PC-9 (cell line): Measurements from ENCODE around the gene LGI2. TPM values are rescaled to one million over a fixed set of nuclear protein-coding genes. Genes with fewer than 3 reads are reported as not detected.

ENCODE experiments used
- BruUV-seq: library from RNA; stranded (reverse); fragments of 400-500 nt; replicated peaks from 2 replicates; lab custom pipeline; 2021; lab: Mats Ljungman, UMichigan
- CTCF ChIA-PET: fragments of 300-600 bp; sonication (Branson Sonifier 250); formaldehyde crosslinking; loops from one replicate; lab custom pipeline; 2022; ENCODE audit warnings: antibody characterized with exemption; lab: Charles Lee
- POLR2A ChIA-PET: fragments of 300-600 bp; sonication (Branson Sonifier 250); formaldehyde crosslinking; loops from one replicate; lab custom pipeline; 2022; ENCODE audit warnings: antibody characterized with exemption; ENCODE audit not compliant: unreplicated experiment; lab: Charles Lee
- DNase-seq, 2 experiments: peaks; one replicate each; pipeline versions ENCODE4 v3.0.0 to v3.0.0-alpha.2; 2015 to 2022; ENCODE audit warnings: mixed read lengths in 1 of 2
- H2AFZ ChIP-seq: fragments of 200-600 bp; sonication (generic); 2 replicates; pipeline ENCODE4 v1.8.1; 2017; ENCODE audit warnings: antibody characterized with exemption
- H3F3A ChIP-seq: fragments of 200-600 bp; sonication (generic); 2 replicates; pipeline ENCODE4 v1.8.1; 2017; ENCODE audit warnings: antibody characterized with exemption, mild to moderate bottlenecking, low read depth; ENCODE audit not compliant: insufficient read depth
- H3K27ac ChIP-seq: fragments of 200-600 bp; sonication (generic); 2 replicates; pipeline ENCODE4 v1.6.1; 2016; ENCODE audit warnings: mixed run types
- H3K27me3 ChIP-seq: fragments of 200-600 bp; sonication (generic); 2 replicates; pipeline ENCODE4 v1.6.1; 2016; ENCODE audit warnings: low read depth, mixed run types; ENCODE audit not compliant: insufficient read depth
- H3K36me3 ChIP-seq: fragments of 200-600 bp; sonication (generic); 2 replicates; pipeline ENCODE4 v1.6.1; 2016; ENCODE audit warnings: low read depth, mixed run types
- H3K4me1 ChIP-seq: fragments of 200-600 bp; sonication (generic); replicated peaks from 2 replicates; pipeline ENCODE4 v1.6.1; 2016; ENCODE audit warnings: mixed run types; ENCODE audit not compliant: insufficient read depth
- H3K4me2 ChIP-seq: fragments of 200-600 bp; sonication (generic); 2 replicates; pipeline ENCODE4 v1.6.1; 2017; ENCODE audit warnings: mixed run types
- H3K4me3 ChIP-seq: fragments of 200-600 bp; sonication (generic); 2 replicates; pipeline ENCODE4 v1.6.1; 2016; ENCODE audit warnings: mixed run types
- H3K79me2 ChIP-seq: fragments of 200-600 bp; sonication (generic); 2 replicates; pipeline ENCODE4 v1.6.1; 2017; ENCODE audit warnings: low read depth, mixed run types
- H3K9me2 ChIP-seq: fragments of 200-600 bp; sonication (generic); 2 replicates; pipeline ENCODE4 v1.8.1; 2017; ENCODE audit warnings: mild to moderate bottlenecking; ENCODE audit not compliant: insufficient read depth
- H3K9me3 ChIP-seq: fragments of 200-600 bp; sonication (generic); 2 replicates; pipeline ENCODE4 v1.8.1; 2016; ENCODE audit warnings: low read depth; ENCODE audit not compliant: insufficient read depth
- H4K20me1 ChIP-seq: fragments of 200-600 bp; sonication (generic); 2 replicates; pipeline ENCODE4 v1.8.1; 2017; ENCODE audit not compliant: insufficient read depth
- CTCF ChIP-seq: fragments of 200-600 bp; sonication (generic); conservative IDR thresholded peaks from 2 replicates; pipeline ENCODE4 v1.6.1; 2017; ENCODE audit warnings: mixed run types, antibody characterized with exemption, mild to moderate bottlenecking, moderate library complexity
- EZH2 ChIP-seq: fragments of 200-600 bp; sonication (generic); IDR thresholded peaks from 2 replicates; pipeline ENCODE4 v1.8.0; 2017; ENCODE audit warnings: antibody characterized with exemption, low read depth
- intact Hi-C: fragments of 100-400 bp; cut with micrococcal nuclease; formaldehyde crosslinking; loops from one replicate; pipeline ENCODE4 v1.10.0; 2022; ENCODE audit not compliant: unreplicated experiment
- total RNA-seq: library from RNA; stranded (reverse); gene quantifications from 2 replicates; pipeline ENCODE4 v1.2.3, GENCODE V29; 2021

LGI2 gene
- total RNA-seq, 1 experiment from 2014 or later, result not detected

GRCh38 chr4:24952667-24953066, 78.1 kb downstream of the LGI2 start:
- ChIA-PET CTCF (no interaction called here), POLR2A (no interaction called here)
- Histone ChIP-seq H3K9me2 (no peaks in the 10 kb centered on the region), H3K36me3 (no peaks in the 10 kb centered on the region), H3F3A (no peaks in the 10 kb centered on the region), H3K27me3 (no peaks in the 10 kb centered on the region), H3K4me3 (no peak overlapping the region), H2AFZ (no peak overlapping the region), H3K4me1 (no peaks in the 10 kb centered on the region), H3K79me2 (no peaks in the 10 kb centered on the region), H4K20me1 (no peaks in the 10 kb centered on the region), H3K27ac (no peak overlapping the region), H3K9me3 (no peaks in the 10 kb centered on the region), H3K4me2 (no peak overlapping the region)
- no TSS peak for BruUV-seq
- no peak for DNase-seq
- intact Hi-C loops, result no loop called here
- TF ChIP-seq CTCF (no peak), EZH2 (no peak)

GRCh38 chr4:24949970-24950369, 80.8 kb downstream of the LGI2 start:
- Histone ChIP-seq H2AFZ (no peak overlapping the region), H3K27ac (no peak overlapping the region), H3K36me3 (no peaks in the 10 kb centered on the region), H3K4me1 (no peaks in the 10 kb centered on the region), H3K9me3 (no peaks in the 10 kb centered on the region), H3K4me2 (no peak overlapping the region), H3F3A (no peaks in the 10 kb centered on the region), H3K4me3 (no peak overlapping the region), H3K9me2 (no peaks in the 10 kb centered on the region), H3K79me2 (no peaks in the 10 kb centered on the region), H3K27me3 (no peaks in the 10 kb centered on the region), H4K20me1 (no peaks in the 10 kb centered on the region)
- intact Hi-C loops, result no loop called here
- TF ChIP-seq EZH2 (no peak), CTCF (no peak)
- CTCF ChIA-PET, result no interaction called here
- POLR2A ChIA-PET, result no interaction called here
- no peak for DNase-seq
- BruUV-seq, result no TSS peak

Other genes with a start within 250 kb of the LGI2 start
- gene SOD3, start 235.4 kb downstream of the LGI2 start, total RNA-seq, result 6.3 and 7.6 TPM in 2 replicates
- gene CCDC149, start 117.9 kb downstream of the LGI2 start, total RNA-seq, result 8.1 and 9.8 TPM in 2 replicates
- 9.1 and 11.3 TPM in 2 replicates for gene SEPSECS, start 129.5 kb upstream of the LGI2 start, total RNA-seq
- 16.4 and 19.3 TPM in 2 replicates for gene PI4K2B, start 203.1 kb upstream of the LGI2 start, total RNA-seq